ENCODE data around the gene NRXN3. TPM values are rescaled to one million over a fixed set of nuclear protein-coding genes. Genes with fewer than 3 reads are reported as not detected.

Gene NRXN3
- total RNA-seq, 4 donors from 2014 or later: 0.56 to 1.6 (median 1.1) TPM

DNA sequence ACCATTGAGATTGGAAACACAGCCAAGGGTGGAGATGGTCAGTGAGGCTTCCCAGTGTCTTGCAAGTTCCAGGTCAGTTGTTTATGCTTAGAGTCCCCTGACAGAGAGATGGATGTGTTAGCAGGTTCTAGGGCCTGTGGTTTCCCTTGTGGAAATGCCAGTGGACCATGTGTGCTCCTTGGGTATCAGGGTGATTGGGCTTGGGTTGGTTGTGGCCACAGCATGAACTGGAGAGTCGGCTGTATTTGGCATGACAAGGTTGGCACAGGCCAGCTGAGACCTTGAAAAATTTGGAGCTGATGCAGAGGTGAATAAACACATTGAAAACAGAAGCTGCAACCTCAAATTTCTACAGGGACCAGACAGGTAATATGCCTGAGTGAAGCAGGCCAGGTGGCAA lies 1373.2 kb downstream of the NRXN3 start:
- DNase-seq: no peak
- WGBS, 2 donors: 85 to 100% methylated on average over 1 of the region's 1 CpG
- Histone ChIP-seq H3K4me3 (replicated peaks in 1 of 3) (no peak overlapping the region), H3K9me3 (no peaks in the 10 kb centered on the region), H3K27me3 (no peaks in the 10 kb centered on the region), H3K27ac (no peak overlapping the region), H3K4me1 (no peaks in the 10 kb centered on the region), H3K36me3 (no peaks in the 10 kb centered on the region)
- intact Hi-C loops (cut with DNase I): no loop called here
- TF ChIP-seq CTCF (IDR thresholded peaks at IDR 0.05) (no peak), POLR2A (IDR thresholded peaks at IDR 0.05) (no peak)

DNA sequence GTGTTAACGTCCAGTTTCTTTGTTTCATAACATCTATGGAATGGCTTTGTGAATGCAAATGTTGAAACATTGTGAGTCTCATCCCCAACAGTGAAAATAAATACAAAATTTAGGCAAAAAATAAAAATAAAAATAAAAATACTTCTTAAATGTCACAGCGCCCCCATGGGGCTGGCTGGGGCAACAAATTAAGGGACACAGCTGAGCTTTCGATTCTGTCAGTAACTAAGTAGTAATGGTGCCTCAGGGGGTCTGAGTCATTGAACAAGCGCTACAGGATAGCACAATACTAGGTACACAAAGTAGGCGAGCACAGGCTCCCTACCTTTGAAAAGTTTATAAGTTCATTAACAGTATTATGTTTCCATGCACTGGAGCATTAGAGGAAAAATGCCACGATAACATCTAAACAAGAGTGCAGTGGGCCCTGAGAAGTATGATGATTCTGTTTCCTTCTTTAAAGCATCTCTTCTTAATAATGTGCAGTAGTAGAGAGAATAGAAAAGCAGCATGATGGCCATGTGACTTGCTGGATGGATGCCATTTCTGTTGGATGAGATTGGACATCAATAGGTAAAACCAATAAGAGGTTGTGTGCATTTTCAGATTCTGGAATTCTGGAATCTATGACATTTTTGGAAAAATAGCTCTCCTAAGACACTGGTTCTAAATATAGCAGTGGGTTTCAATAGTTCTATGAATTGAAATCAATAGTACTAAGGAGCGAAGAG lies 1374.0 kb downstream of the NRXN3 start:
- Histone ChIP-seq H3K27ac (no peak overlapping the region), H3K4me1 (no peaks in the 10 kb centered on the region), H3K9me3 (no peaks in the 10 kb centered on the region), H3K36me3 (no peaks in the 10 kb centered on the region), H3K4me3 (replicated peaks in 1 of 3) (no peak overlapping the region), H3K27me3 (no peaks in the 10 kb centered on the region)
- TF ChIP-seq CTCF (IDR thresholded peaks at IDR 0.05): no peak
- no peak for TF ChIP-seq POLR2A (IDR thresholded peaks at IDR 0.05)
- intact Hi-C loops (cut with DNase I): no loop called here
- no peak for DNase-seq
- 71 to 84% methylated on average over 7 of the region's 7 CpGs for WGBS, 2 donors

DNA sequence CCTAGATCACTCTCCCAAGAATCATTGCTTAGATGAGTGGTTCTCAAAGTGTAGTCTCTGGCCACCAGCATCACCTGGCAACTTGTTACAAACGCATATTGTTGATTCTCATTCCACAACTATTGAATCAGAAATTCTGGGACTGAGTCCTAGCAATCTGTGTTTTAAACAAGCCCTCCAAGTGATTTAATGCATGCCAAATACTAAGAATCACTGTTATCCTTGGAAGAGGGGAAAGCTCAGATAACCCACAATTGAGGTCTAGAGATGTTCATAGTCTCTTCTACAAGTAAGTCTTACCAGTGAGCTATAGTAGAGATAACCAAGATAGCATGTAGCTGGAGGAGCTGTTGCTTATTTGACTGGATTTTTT lies 1374.5 kb downstream of the NRXN3 start:
- intact Hi-C loops (cut with DNase I): no loop called here
- Histone ChIP-seq H3K9me3 (no peaks in the 10 kb centered on the region), H3K36me3 (no peaks in the 10 kb centered on the region), H3K4me1 (no peaks in the 10 kb centered on the region), H3K27me3 (no peaks in the 10 kb centered on the region), H3K4me3 (replicated peaks in 1 of 3) (no peak overlapping the region), H3K27ac (no peak overlapping the region)
- 52 to 56% methylated on average over 1 of the region's 1 CpG for WGBS, 2 donors
- TF ChIP-seq CTCF (IDR thresholded peaks at IDR 0.05) (no peak), POLR2A (IDR thresholded peaks at IDR 0.05) (no peak)
- DNase-seq: no peak

- no peaks in the 10 kb centered on the region for H3K9me3 ChIP-seq
- no peaks in the 10 kb centered on the region for H3K4me1 ChIP-seq
Observed at GRCh38 chr14:79548836-79549235, 1378.7 kb downstream of the NRXN3 start.

More at GRCh38 chr14:79548836-79549235, 1378.7 kb downstream of the NRXN3 start:
- DNase-seq: no peak
- Histone ChIP-seq H3K27ac (no peak overlapping the region), H3K27me3 (no peaks in the 10 kb centered on the region), H3K36me3 (no peaks in the 10 kb centered on the region), H3K4me3 (replicated peaks in 1 of 3) (no peak overlapping the region)
- intact Hi-C loops (cut with DNase I): no loop called here
- 89 to 96% methylated on average over 1 of the region's 1 CpG for WGBS, 2 donors
- TF ChIP-seq POLR2A (IDR thresholded peaks at IDR 0.05): no peak
- no peak for TF ChIP-seq CTCF (IDR thresholded peaks at IDR 0.05)
